ENCODE results near the gene DACH1.

- no peak for TF ChIP-seq TARDBP (CRISPR knock-in tag; IDR thresholded peaks at IDR 0.05)
- TF ChIP-seq REST (IDR thresholded peaks at IDR 0.05; ENCODE audit: borderline replicate concordance in 1 of 2, low read depth in 1 of 2, low read length in 2 of 2), result no peak
- no peak for TF ChIP-seq NCOA1 (CRISPR knock-in tag; IDR thresholded peaks at IDR 0.05)
- TF ChIP-seq POLR2AphosphoS5 (IDR thresholded peaks at IDR 0.05; ENCODE audit: low read depth, low read length), result no peak
Measured at GRCh38 chr13:71853725-71854124, 13.3 kb downstream of the DACH1 start.

Measured in HepG2 (cell line).